Stimulated activated naive B cell treated with anti-CD40 and anti-IgM and Interleukin-4, amounts not matched to agents 10 μg/mL and 1 μg/mL and 100 μg/mL, for 72 hours (primary cell): Measurements from ENCODE around the gene SLC22A13.

Experiments
- ATAC-seq, 2 donors: fragments of 150-1000 bp; cut with Tn5 transposase; replicated peaks; 2 replicates each; pipeline ENCODE4 v1.10.0; 2021; ENCODE audit warnings: moderate library complexity in 1 of 2
- DNase-seq: peaks from one replicate; pipeline ENCODE4 v3.0.0; 2021
- H3K27ac Mint-ChIP-seq: one replicate; pipeline ENCODE4 v1.8.0; 2022; ENCODE audit warnings: mild to moderate bottlenecking, mixed read lengths
- H3K27me3 Mint-ChIP-seq, 2 donors: one replicate each; pipeline ENCODE4 v1.8.0; 2022; ENCODE audit warnings: mixed read lengths in 2 of 2
- H3K36me3 Mint-ChIP-seq, 2 donors: one replicate each; pipeline ENCODE4 v1.8.0; 2022; ENCODE audit warnings: mixed read lengths in 2 of 2, mild to moderate bottlenecking in 1 of 2
- H3K4me1 Mint-ChIP-seq, 2 donors: one replicate each; pipeline ENCODE4 v1.8.0; 2022; ENCODE audit warnings: mixed read lengths in 2 of 2, mild to moderate bottlenecking in 1 of 2
- H3K4me3 Mint-ChIP-seq, 2 donors: one replicate each; pipeline ENCODE4 v1.8.0; 2022; ENCODE audit warnings: mild to moderate bottlenecking in 2 of 2, mixed read lengths in 2 of 2, moderate library complexity in 1 of 2
- H3K9me3 Mint-ChIP-seq, 2 donors: one replicate each; pipeline ENCODE4 v1.8.0; 2022; ENCODE audit warnings: mixed read lengths in 2 of 2, mild to moderate bottlenecking in 1 of 2

SLC22A13 gene

DNA sequence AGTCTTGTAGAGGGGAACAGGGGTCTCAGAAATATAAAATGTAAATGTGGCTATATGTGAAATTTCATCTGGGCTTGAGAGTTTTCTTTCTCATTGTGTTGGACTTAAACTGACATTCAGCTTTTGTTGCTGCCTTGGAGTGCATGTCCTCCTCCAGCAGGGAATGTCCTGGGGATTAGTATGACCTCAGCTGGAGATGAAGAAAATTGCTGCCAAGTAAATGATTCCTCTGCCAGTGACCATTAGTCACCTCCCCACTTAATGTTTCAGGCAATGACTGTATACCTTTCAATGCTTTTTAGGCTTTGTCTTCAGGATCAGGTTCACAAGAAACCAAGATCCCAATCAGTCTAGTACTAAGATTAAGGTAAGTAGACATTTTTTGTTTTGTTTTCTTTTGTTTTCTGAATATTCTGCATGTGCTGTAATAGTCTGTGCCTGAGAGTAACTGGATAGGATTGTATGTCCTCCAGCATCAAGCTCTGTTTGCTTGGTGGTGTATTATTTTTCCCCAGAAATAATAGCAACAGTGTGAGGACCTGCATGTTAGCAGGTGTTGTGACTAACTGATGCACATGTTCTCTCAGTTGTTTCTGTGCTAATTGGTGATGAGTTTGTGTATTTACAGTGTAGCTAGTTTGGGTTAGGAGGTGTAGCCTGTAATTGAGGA lies 18.1 kb upstream of the SLC22A13 start:
- no peaks in the 10 kb centered on the region for H3K4me1 Mint-ChIP-seq
- H3K9me3 Mint-ChIP-seq: no peaks in the 10 kb centered on the region
- DNase-seq (no peak), ATAC-seq (no peak)
- peak overlapping the region; percentile 16 for H3K27ac Mint-ChIP-seq
- H3K27me3 Mint-ChIP-seq: no peaks in the 10 kb centered on the region
- H3K36me3 Mint-ChIP-seq: peaks cover 30 to 51% of the 10 kb centered on the region in 2 donors
- no peak overlapping the region for H3K4me3 Mint-ChIP-seq

DNA sequence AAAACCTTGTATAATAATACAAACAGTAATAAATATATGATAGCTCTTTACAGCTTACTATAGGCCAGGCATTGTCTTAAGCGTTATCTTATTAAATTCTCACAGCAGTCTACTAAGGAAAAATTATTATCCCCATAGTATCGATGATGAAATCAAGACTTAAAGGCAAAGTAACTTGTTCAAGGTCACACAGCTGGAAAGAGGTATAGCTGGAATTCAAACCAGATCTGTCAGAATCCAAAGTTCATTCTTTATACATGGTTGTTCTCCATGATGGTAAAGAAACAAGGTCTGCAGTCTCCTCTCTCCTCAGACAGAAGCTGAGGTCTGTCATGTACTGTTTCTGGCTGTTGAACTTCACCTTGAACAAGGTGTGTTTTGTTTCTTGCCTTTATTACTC lies 15.4 kb upstream of the SLC22A13 start:
- Mint-ChIP-seq H3K4me3 (no peak overlapping the region), H3K36me3 (peaks cover 49 to 61% of the 10 kb centered on the region in 2 donors), H3K27me3 (no peaks in the 10 kb centered on the region), H3K9me3 (no peaks in the 10 kb centered on the region), H3K27ac (no peak overlapping the region), H3K4me1 (peaks cover 0 to 3% of the 10 kb centered on the region in 2 donors)
- ATAC-seq (no peak), DNase-seq (no peak)

GRCh38 chr3:38251197-38251596 lies 14.4 kb upstream of the SLC22A13 start:
- Mint-ChIP-seq H3K4me1 (peaks cover 0 to 3% of the 10 kb centered on the region in 2 donors), H3K9me3 (no peaks in the 10 kb centered on the region), H3K36me3 (peaks cover 55 to 68% of the 10 kb centered on the region in 2 donors), H3K27me3 (no peaks in the 10 kb centered on the region), H3K27ac (no peak overlapping the region), H3K4me3 (no peak overlapping the region)
- ATAC-seq: no peak
- no peak for DNase-seq

- ATAC-seq (no peak), DNase-seq (no peak)
- Mint-ChIP-seq H3K27me3 (no peaks in the 10 kb centered on the region), H3K9me3 (no peaks in the 10 kb centered on the region), H3K36me3 (peaks cover 48 to 71% of the 10 kb centered on the region in 2 donors), H3K4me3 (no peak overlapping the region), H3K4me1 (peaks cover 0 to 3% of the 10 kb centered on the region in 2 donors), H3K27ac (no peak overlapping the region)
These were observed 11.9 kb upstream of the SLC22A13 start for GRCh38 chr3:38253704-38254103.

GRCh38 chr3:38254872-38255271 lies 10.7 kb upstream of the SLC22A13 start:
- no peak for ATAC-seq
- no peaks in the 10 kb centered on the region for H3K27me3 Mint-ChIP-seq
- peaks cover 40 to 64% of the 10 kb centered on the region in 2 donors for H3K36me3 Mint-ChIP-seq
- H3K9me3 Mint-ChIP-seq: no peaks in the 10 kb centered on the region
- peaks cover 0 to 3% of the 10 kb centered on the region in 2 donors for H3K4me1 Mint-ChIP-seq
- no peak overlapping the region for H3K27ac Mint-ChIP-seq
- no peak for DNase-seq
- H3K4me3 Mint-ChIP-seq: no peak overlapping the region

DNA sequence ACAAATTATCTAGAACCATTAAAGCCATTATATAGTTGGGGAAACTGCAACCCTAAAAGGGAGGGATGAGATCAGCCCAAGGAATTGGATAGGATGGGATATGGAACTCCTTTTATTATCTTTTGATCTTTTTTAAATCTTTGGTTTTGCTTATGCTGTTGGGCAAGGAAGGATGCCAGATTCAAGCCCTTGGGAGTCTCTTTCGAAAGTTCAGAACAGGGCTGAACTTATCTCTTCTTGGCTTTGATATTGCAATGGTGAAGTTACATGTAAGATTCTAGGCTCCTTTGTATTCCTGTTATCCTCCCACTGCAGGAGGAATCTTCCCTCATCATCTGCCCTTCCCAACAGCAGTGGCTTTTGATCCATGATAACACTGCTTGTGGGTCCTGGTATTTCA lies 10.0 kb upstream of the SLC22A13 start:
- Mint-ChIP-seq H3K9me3 (no peaks in the 10 kb centered on the region), H3K4me3 (no peak overlapping the region), H3K27ac (peak overlapping the region; percentile 28), H3K27me3 (no peaks in the 10 kb centered on the region), H3K4me1 (peaks cover 0 to 3% of the 10 kb centered on the region in 2 donors), H3K36me3 (peaks cover 44 to 70% of the 10 kb centered on the region in 2 donors)
- ATAC-seq (no peak), DNase-seq (no peak)

DNA sequence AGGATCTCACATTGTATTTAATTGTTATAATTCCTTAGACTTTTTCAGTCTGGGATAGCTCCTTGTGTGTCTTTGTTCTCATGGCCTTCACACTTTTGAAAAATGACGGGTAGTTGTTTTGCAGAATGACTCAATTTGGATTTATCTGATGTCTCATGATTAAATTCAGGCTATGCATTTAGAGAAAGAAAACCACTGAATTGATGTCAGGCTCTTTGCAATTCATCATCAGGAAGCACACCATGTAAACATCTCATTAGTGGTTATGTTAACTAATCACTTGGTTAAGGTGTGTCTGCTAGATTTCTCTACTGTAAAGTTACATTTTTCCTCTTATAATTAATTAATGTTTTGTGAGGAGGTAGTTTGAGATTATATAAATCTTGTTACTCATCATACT lies 8.0 kb upstream of the SLC22A13 start:
- Mint-ChIP-seq H3K36me3 (peaks cover 35 to 65% of the 10 kb centered on the region in 2 donors), H3K4me1 (peaks cover 0 to 3% of the 10 kb centered on the region in 2 donors), H3K27ac (no peak overlapping the region), H3K9me3 (no peaks in the 10 kb centered on the region), H3K4me3 (no peak overlapping the region), H3K27me3 (no peaks in the 10 kb centered on the region)
- ATAC-seq: no peak
- no peak for DNase-seq

- Mint-ChIP-seq H3K4me1 (no peaks in the 10 kb centered on the region), H3K27ac (no peak overlapping the region), H3K27me3 (no peaks in the 10 kb centered on the region), H3K4me3 (no peak overlapping the region), H3K9me3 (no peaks in the 10 kb centered on the region), H3K36me3 (peaks cover 13 to 38% of the 10 kb centered on the region in 2 donors)
- DNase-seq (no peak), ATAC-seq (no peak)
These were observed 5.1 kb upstream of the SLC22A13 start for GRCh38 chr3:38260474-38260873.

DNA sequence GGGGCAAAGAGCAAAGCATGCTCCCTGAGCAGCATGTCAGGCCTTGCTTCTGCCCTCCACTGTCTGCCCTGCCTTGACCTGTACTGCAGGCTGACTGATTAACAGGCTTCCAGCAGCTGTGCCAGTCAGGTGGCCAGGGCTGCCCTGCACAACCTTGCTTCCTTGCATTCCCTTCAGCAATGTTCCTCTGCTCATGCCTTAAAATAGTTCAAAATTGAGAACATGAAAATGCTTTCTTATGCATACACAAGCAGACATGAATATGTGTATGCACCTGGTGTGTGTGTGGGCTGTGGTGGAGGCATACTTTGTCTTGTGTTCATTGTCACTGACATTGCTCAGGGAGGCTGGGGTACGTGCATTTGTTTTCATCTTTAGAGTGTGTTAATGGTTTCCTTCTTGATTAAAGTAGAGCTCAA lies 1.2 kb upstream of the SLC22A13 start:
- no peak overlapping the region for H3K27ac Mint-ChIP-seq
- DNase-seq: no peak
- no peaks in the 10 kb centered on the region for H3K9me3 Mint-ChIP-seq
- H3K36me3 Mint-ChIP-seq: peaks cover 11 to 14% of the 10 kb centered on the region in 2 donors
- H3K27me3 Mint-ChIP-seq: no peaks in the 10 kb centered on the region
- H3K4me1 Mint-ChIP-seq: peaks cover 15 to 26% of the 10 kb centered on the region in 2 donors
- no peak for ATAC-seq
- H3K4me3 Mint-ChIP-seq: no peak overlapping the region

GRCh38 chr3:38264779-38265178 lies 833 bp upstream of the SLC22A13 start:
- no peaks in the 10 kb centered on the region for H3K27me3 Mint-ChIP-seq
- no peak overlapping the region for H3K27ac Mint-ChIP-seq
- H3K4me3 Mint-ChIP-seq: no peak overlapping the region
- peaks cover 11 to 14% of the 10 kb centered on the region in 2 donors for H3K36me3 Mint-ChIP-seq
- no peak for ATAC-seq
- DNase-seq: no peak
- H3K9me3 Mint-ChIP-seq: no peaks in the 10 kb centered on the region
- peaks cover 15 to 26% of the 10 kb centered on the region in 2 donors for H3K4me1 Mint-ChIP-seq

- Mint-ChIP-seq H3K4me1 (peaks cover 15 to 26% of the 10 kb centered on the region in 2 donors), H3K9me3 (no peaks in the 10 kb centered on the region), H3K27ac (no peak overlapping the region), H3K27me3 (no peaks in the 10 kb centered on the region), H3K36me3 (peaks cover 5 to 6% of the 10 kb centered on the region in 2 donors), H3K4me3 (no peak overlapping the region)
- no peak for ATAC-seq
- DNase-seq: no peak
These were observed 1.2 kb downstream of the SLC22A13 start for GRCh38 chr3:38266810-38267209.

DNA sequence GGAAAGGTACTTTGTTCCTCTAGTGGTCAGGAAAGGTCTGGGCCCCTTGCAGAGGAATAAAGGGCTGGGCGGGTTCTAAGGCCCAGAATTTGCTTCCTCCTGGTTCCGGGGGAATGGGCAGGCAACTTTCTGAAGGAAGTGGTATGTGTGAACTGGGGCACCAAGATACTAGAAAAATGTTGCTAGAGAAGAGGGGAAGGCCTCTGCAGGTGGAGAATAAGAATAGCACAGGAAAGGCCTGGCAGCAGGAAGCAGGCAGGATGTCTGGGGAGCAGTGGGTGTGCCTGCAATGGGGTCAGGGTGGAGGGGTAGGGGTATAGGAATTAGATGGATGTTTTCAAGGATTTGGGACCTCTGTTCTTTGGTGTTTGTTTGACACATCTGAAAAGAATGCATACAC lies 2.0 kb downstream of the SLC22A13 start:
- H3K4me1 Mint-ChIP-seq: peaks cover 15 to 28% of the 10 kb centered on the region in 2 donors
- no peaks in the 10 kb centered on the region for H3K9me3 Mint-ChIP-seq
- H3K27ac Mint-ChIP-seq: peak overlapping the region; percentile 48
- ATAC-seq (peak; percentile 6 to 25), DNase-seq (no peak)
- H3K36me3 Mint-ChIP-seq: peaks cover 4 to 5% of the 10 kb centered on the region in 2 donors
- H3K27me3 Mint-ChIP-seq: no peaks in the 10 kb centered on the region
- peak overlapping the region in 1 of 2 donors; percentile 12 for H3K4me3 Mint-ChIP-seq

DNA sequence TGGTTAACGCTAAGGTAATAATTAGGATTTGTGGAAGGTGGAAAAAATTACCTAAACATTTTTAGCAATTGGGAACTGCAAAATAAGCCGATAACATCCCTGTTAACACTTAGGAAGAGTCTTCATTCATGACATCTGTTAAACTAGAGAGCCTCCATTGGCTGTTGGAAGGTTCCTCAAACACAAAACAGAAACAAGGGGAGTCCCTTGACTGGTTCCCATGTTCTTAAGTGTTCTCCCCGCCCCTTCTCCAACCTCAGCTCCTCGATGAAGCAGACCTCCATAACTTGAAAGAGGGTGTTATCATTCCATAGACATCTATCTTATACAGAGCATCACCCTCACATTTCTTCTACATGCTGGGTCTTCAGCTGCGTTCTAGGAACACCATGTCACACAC lies 2.5 kb downstream of the SLC22A13 start:
- H3K9me3 Mint-ChIP-seq: no peaks in the 10 kb centered on the region
- H3K4me3 Mint-ChIP-seq: peak overlapping the region in 1 of 2 donors; percentile 49
- ATAC-seq (peak; percentile 44 to 47), DNase-seq (no peak)
- H3K36me3 Mint-ChIP-seq: peaks cover 4 to 5% of the 10 kb centered on the region in 2 donors
- H3K27ac Mint-ChIP-seq: no peak overlapping the region
- H3K4me1 Mint-ChIP-seq: peaks cover 19 to 32% of the 10 kb centered on the region in 2 donors
- no peaks in the 10 kb centered on the region for H3K27me3 Mint-ChIP-seq

DNA sequence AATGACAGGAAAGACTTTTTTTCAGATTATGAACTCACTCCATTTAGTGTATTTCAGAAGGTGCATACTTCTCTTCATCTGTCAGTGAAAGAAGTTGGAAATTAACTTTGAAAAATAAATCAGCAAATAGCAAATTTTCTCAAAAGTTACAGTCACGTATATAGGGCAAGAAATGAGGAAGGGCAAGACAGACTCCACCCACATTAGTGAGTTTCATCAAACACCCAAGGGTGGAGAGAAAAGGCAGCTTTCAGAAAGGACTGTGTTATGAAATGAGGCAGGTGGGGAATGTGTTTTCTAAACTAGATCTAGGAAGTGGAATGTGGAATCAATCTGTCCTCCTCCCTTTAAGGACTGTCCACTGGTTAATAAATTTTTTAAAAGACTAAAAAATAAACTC lies 2.9 kb downstream of the SLC22A13 start:
- Mint-ChIP-seq H3K27ac (no peak overlapping the region), H3K4me3 (peak overlapping the region in 1 of 2 donors; percentile 49), H3K27me3 (no peaks in the 10 kb centered on the region), H3K4me1 (peaks cover 21 to 36% of the 10 kb centered on the region in 2 donors), H3K36me3 (peaks cover 4 to 7% of the 10 kb centered on the region in 2 donors), H3K9me3 (no peaks in the 10 kb centered on the region)
- DNase-seq (no peak), ATAC-seq (peak; percentile 83 to 86)

DNA sequence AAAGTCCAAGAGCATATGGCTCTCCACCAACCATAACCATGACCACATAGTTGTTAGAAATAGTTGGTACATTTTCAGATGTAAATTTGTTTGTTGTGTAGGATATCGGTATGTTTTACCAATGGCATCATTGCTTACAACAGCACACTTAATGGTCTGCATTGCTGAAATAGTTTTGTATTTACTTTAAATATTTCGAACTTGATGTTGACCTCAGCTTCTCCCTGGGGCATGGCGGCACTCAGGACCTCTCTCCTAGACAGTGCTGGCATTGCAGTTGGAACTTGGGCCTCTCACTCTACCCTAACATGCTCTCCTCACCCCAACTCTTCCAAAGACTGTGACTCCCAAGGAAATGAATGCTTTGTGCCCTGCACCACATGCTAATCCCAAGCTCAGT lies 5.0 kb downstream of the SLC22A13 start:
- no peaks in the 10 kb centered on the region for H3K27me3 Mint-ChIP-seq
- H3K4me1 Mint-ChIP-seq: peaks cover 21 to 36% of the 10 kb centered on the region in 2 donors
- no peak overlapping the region for H3K27ac Mint-ChIP-seq
- H3K36me3 Mint-ChIP-seq: peaks cover 16% of the 10 kb centered on the region in 2 donors
- H3K9me3 Mint-ChIP-seq: no peaks in the 10 kb centered on the region
- ATAC-seq (no peak), DNase-seq (no peak)
- H3K4me3 Mint-ChIP-seq: no peak overlapping the region
